Left ventricle myocardium inferior (tissue), 1 donor: ENCODE measurements around the gene MGST3. TPM values are rescaled to one million over a fixed set of nuclear protein-coding genes. Genes with fewer than 3 reads are reported as not detected.

Experiments used
- DNase-seq: peaks from one replicate; pipeline ENCODE4 v3.0.0-alpha.2; 2020
- H3K27ac ChIP-seq: fragments of 200-600 bp; replicated peaks from 2 replicates; pipeline ENCODE4 v1.8.0; 2021
- H3K27me3 ChIP-seq: fragments of 200-600 bp; 2 replicates; pipeline ENCODE4 v1.8.0; 2021; ENCODE audit warnings: low read depth
- H3K36me3 ChIP-seq: fragments of 200-600 bp; 2 replicates; pipeline ENCODE4 v1.8.0; 2021
- H3K4me1 ChIP-seq: fragments of 200-600 bp; 2 replicates; pipeline ENCODE4 v1.8.0; 2021
- H3K4me3 ChIP-seq: fragments of 200-600 bp; 2 replicates; pipeline ENCODE4 v1.8.0; 2021; ENCODE audit warnings: mild to moderate bottlenecking, moderate library complexity
- H3K9me3 ChIP-seq: fragments of 200-600 bp; replicated peaks from 2 replicates; pipeline ENCODE4 v1.8.0; 2021
- intact Hi-C: fragments of 100-400 bp; cut with micrococcal nuclease; formaldehyde crosslinking; loops from one replicate; pipeline ENCODE4 v1.11.0; 2022
- total RNA-seq: library from RNA; stranded (reverse); fragmentation: NEBNext Ultra II Directional; extraction: Animal tissue kit (Norgen Biotek cat#: 25700); gene quantifications from one replicate; pipeline ENCODE4 v1.2.1, GENCODE V29; 2021
- TF ChIP-seq, protein P1 (sequence below): fragments of 200-600 bp; IDR thresholded peaks from 2 replicates; pipeline ENCODE4 v1.8.0; 2021; ENCODE audit warnings: antibody characterized with exemption, mild to moderate bottlenecking, borderline replicate concordance
- donor health status: DM: no; HTN: yes; CAD: no; lungs with severe emphysema.

Gene MGST3
- total RNA-seq, 1 donor from 2014 or later: 718 TPM

DNA sequence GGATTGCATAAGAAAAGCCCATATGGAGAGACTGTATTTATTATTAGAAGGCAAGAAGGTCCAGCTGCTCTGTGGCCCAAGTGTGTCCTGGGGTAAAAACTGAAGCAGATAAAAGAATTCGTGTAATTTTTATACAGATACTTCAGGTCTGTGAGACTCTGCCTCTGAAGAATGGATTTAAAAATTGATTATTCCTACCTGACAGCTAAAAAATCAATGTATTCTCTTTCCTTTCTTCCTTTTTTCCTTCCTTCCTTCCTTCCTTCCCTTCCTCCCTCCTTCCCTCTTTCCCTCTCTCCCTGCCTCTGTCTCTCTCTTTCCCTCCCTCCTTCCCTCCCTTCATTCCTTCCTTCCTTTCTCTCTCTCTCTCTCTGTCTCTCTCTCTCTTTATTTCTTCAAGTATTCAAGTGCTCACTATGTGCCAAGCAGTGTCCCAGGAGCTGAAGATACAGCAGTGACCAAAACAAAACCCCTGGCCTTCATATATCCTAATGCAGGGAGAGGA, 11.3 kb upstream of the MGST3 start:
- Histone ChIP-seq H3K36me3 (no peaks in the 10 kb centered on the region), H3K27me3 (no peaks in the 10 kb centered on the region), H3K4me3 (no peak overlapping the region), H3K27ac (no peak overlapping the region), H3K4me1 (no peaks in the 10 kb centered on the region), H3K9me3 (no peaks in the 10 kb centered on the region)
- DNase-seq: no peak
- intact Hi-C loops: no loop called here
- TF ChIP-seq, protein P1, sequence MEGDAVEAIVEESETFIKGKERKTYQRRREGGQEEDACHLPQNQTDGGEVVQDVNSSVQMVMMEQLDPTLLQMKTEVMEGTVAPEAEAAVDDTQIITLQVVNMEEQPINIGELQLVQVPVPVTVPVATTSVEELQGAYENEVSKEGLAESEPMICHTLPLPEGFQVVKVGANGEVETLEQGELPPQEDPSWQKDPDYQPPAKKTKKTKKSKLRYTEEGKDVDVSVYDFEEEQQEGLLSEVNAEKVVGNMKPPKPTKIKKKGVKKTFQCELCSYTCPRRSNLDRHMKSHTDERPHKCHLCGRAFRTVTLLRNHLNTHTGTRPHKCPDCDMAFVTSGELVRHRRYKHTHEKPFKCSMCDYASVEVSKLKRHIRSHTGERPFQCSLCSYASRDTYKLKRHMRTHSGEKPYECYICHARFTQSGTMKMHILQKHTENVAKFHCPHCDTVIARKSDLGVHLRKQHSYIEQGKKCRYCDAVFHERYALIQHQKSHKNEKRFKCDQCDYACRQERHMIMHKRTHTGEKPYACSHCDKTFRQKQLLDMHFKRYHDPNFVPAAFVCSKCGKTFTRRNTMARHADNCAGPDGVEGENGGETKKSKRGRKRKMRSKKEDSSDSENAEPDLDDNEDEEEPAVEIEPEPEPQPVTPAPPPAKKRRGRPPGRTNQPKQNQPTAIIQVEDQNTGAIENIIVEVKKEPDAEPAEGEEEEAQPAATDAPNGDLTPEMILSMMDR: no peak

DNA sequence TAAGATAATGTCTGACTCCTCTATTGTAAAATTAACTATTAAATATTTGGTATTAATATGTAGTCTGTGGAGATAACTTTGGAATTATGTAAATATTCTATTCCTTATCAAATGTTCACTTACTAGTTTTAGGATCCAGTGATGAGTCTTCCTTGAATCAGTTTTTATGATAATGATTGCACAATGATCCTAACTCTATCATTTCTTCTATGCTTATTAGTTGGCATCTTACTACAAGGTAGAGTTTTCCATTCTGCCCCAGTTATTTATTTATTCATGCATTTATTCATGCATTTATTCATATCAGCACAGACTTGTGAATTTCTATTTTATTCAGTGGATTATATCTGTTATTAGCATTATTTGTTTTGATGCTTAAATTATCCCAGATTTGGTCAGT, 7.4 kb upstream of the MGST3 start:
- Histone ChIP-seq H3K9me3 (no peaks in the 10 kb centered on the region), H3K4me1 (no peaks in the 10 kb centered on the region), H3K27ac (no peak overlapping the region), H3K4me3 (no peak overlapping the region), H3K36me3 (no peaks in the 10 kb centered on the region), H3K27me3 (no peaks in the 10 kb centered on the region)
- no peak for DNase-seq
- TF ChIP-seq, protein P1: no peak
- intact Hi-C loops: no loop called here

DNA sequence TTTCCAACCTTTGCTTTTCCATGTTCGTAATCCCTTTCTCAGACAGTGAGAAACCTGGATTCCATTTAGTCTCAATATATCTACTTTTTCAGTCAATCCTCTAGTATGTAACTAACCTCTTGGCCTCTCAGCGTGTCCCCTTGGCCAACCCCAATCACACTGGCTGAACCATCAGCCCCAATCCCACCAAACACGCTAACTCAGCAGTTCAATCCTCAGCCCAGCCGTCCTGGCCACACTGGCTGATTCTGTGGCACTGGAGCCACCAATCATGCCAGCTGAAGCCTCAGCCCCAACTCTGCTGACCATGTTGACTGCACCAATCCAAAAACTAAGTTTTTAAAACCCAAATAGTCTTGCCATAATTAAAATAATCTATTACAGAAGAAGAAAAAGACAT, 6.6 kb upstream of the MGST3 start:
- no peak overlapping the region for H3K4me3 ChIP-seq
- intact Hi-C loops: no loop called here
- TF ChIP-seq, protein P1: no peak
- no peak overlapping the region for H3K27ac ChIP-seq
- H3K4me1 ChIP-seq: no peaks in the 10 kb centered on the region
- DNase-seq: no peak
- no peaks in the 10 kb centered on the region for H3K36me3 ChIP-seq
- H3K27me3 ChIP-seq: no peaks in the 10 kb centered on the region
- no peaks in the 10 kb centered on the region for H3K9me3 ChIP-seq

DNA sequence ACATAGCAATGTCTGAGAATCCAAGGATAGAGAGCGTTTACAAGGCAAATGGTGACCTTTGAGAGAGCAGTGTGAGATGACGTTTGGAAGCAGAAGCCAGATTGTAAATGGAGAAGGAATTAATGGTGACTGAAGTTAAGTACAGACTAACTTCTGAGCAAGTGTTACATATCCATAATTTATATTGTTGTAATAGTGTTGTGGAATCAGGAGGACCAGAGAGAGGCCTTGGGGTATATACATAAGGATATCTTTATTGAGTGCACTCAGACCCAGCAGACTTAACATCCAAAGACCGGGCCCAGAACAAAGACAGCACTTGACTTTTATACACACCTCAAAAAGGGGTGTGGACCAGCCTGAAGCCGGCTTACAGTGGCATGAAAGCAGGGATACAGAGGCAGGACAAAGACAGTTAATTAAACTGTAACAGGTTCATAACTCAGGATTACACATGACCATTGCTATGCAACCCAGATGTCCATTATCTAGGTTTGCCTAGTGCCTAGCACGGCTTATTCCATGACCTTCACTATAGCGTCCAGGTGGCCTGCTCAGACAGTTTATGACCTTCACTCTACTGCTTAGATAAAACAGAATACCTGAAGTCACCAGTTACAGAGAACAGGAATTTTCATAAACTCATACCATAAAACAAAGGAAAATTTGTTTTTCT, 2.7 kb upstream of the MGST3 start:
- Histone ChIP-seq H3K4me1 (peaks cover 31% of the 10 kb centered on the region), H3K27ac (peak overlapping the region; percentile 20), H3K36me3 (no peaks in the 10 kb centered on the region), H3K4me3 (no peak overlapping the region), H3K27me3 (no peaks in the 10 kb centered on the region), H3K9me3 (no peaks in the 10 kb centered on the region)
- intact Hi-C loops: no loop called here
- DNase-seq: no peak
- TF ChIP-seq, protein P1: no peak

DNA sequence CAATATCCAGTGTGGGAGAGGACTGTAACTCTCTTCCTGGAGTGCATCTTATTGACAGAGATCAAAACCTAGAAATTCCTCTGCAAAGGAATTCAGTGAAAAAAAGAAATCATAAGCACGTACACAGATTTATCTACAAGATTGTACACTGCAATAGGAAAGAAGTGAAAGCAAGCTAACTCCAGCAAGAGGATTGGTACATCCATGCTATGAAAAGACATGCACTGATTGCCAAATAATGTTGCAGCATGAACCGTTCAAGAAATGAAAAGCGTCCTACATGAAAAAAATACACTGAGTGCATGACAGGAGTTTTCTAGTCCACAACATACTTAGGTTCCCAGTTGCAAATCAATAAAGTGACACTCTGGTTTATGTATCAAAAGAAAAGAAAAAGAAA, 1.9 kb upstream of the MGST3 start:
- H3K36me3 ChIP-seq: no peaks in the 10 kb centered on the region

More for the DNA sequence above, 1.9 kb upstream of the MGST3 start:
- intact Hi-C loops: no loop called here
- TF ChIP-seq, protein P1: no peak
- Histone ChIP-seq H3K27me3 (no peaks in the 10 kb centered on the region), H3K9me3 (no peaks in the 10 kb centered on the region), H3K27ac (peak overlapping the region; percentile 20), H3K4me1 (peaks cover 39% of the 10 kb centered on the region), H3K4me3 (no peak overlapping the region)
- DNase-seq: no peak
